KG1 (cell line): ENCODE measurements around the gene POLR3H.
A peak's percentile ranks its signal among the peaks of the same experiment; 100 is the strongest.

Experiments used
- DNase-seq: peaks from one replicate; lab custom pipeline; 2025; lab: John Stamatoyannopoulos, UW

POLR3H gene

GRCh38 chr22:41535244-41535643, 9.0 kb downstream of the POLR3H start:
- DNase-seq, result no peak

- no peak for DNase-seq
Observed at GRCh38 chr22:41534219-41534618, 10.1 kb downstream of the POLR3H start.

GRCh38 chr22:41532908-41533825, 11.1 kb downstream of the POLR3H start:
- peak; percentile 42 for DNase-seq

GRCh38 chr22:41531715-41532477, 12.4 kb downstream of the POLR3H start:
- no peak for DNase-seq

- DNase-seq, result no peak
Observed at GRCh38 chr22:41530890-41531714, 13.2 kb downstream of the POLR3H start.

- no peak for DNase-seq
Observed at GRCh38 chr22:41528938-41529561, 15.2 kb downstream of the POLR3H start.

GRCh38 chr22:41528132-41528766, 16.0 kb downstream of the POLR3H start:
- no peak for DNase-seq

- DNase-seq, result no peak
Observed at GRCh38 chr22:41526830-41527799, 17.2 kb downstream of the POLR3H start.

- no peak for DNase-seq
Observed at GRCh38 chr22:41526226-41526829, 17.9 kb downstream of the POLR3H start.

- no peak for DNase-seq
Observed at GRCh38 chr22:41525450-41526225, 18.6 kb downstream of the POLR3H start.

GRCh38 chr22:41524809-41525449, 19.3 kb downstream of the POLR3H start:
- DNase-seq, result no peak

- DNase-seq, result no peak
Observed at GRCh38 chr22:41524251-41524661, 20.0 kb downstream of the POLR3H start.

- DNase-seq, result no peak
Observed at GRCh38 chr22:41523464-41524221, 20.6 kb downstream of the POLR3H start.

GRCh38 chr22:41522813-41523212, 21.5 kb downstream of the POLR3H start:
- DNase-seq, result no peak

- DNase-seq, result no peak
Observed at GRCh38 chr22:41521126-41521525, 23.1 kb downstream of the POLR3H start.

- DNase-seq, result no peak
Observed at GRCh38 chr22:41518048-41518347, 26.3 kb downstream of the POLR3H start.

GRCh38 chr22:41517172-41518047, 26.9 kb downstream of the POLR3H start:
- DNase-seq, result no peak
